ENCODE results near the gene NOP56.

DNA sequence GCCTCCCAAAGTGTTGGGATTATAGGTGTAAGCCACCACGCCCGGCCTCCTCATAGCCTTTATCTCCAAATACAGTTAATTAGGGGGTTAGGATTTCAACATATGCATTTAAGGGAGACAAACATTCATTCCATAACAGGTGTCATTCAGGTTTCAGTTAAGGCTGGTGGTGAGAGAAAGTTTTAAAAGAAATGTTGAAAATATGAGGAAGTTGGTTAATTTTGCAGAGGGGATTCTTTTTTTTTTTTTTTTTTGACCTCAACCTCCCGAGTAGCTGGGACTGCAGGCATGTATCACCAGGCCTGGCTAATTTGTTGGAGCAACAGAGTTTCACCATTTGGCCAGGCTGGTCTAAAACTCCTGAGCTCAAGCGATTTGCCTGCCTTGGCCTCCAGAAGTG, 27.6 kb downstream of the NOP56 start:
- TF ChIP-seq, protein P1, sequence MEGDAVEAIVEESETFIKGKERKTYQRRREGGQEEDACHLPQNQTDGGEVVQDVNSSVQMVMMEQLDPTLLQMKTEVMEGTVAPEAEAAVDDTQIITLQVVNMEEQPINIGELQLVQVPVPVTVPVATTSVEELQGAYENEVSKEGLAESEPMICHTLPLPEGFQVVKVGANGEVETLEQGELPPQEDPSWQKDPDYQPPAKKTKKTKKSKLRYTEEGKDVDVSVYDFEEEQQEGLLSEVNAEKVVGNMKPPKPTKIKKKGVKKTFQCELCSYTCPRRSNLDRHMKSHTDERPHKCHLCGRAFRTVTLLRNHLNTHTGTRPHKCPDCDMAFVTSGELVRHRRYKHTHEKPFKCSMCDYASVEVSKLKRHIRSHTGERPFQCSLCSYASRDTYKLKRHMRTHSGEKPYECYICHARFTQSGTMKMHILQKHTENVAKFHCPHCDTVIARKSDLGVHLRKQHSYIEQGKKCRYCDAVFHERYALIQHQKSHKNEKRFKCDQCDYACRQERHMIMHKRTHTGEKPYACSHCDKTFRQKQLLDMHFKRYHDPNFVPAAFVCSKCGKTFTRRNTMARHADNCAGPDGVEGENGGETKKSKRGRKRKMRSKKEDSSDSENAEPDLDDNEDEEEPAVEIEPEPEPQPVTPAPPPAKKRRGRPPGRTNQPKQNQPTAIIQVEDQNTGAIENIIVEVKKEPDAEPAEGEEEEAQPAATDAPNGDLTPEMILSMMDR (conservative IDR thresholded peaks at IDR 0.05 in 1 of 2, IDR thresholded peaks at IDR 0.05 in 1 of 2; ENCODE audit: extremely low read depth in 1 of 2, insufficient read depth in 1 of 2, low read depth in 1 of 2, low read length in 2 of 2) = no peak
- TF ChIP-seq EZH2 (IDR thresholded peaks at IDR 0.05; ENCODE audit: borderline replicate concordance, low read length) = no peak

Data from mammary epithelial cell (primary cell).